GDM1 (cell line): ENCODE results near the gene CEP192.
"Not testable (repeated sequence)": the region's sequence is repeated elsewhere in the genome, so short reads cannot be mapped to it uniquely, and the experiment has no call there.

Experiments used
- DNase-seq: peaks from one replicate; lab custom pipeline; 2025; lab: John Stamatoyannopoulos, UW

The CEP192 gene, protein sequence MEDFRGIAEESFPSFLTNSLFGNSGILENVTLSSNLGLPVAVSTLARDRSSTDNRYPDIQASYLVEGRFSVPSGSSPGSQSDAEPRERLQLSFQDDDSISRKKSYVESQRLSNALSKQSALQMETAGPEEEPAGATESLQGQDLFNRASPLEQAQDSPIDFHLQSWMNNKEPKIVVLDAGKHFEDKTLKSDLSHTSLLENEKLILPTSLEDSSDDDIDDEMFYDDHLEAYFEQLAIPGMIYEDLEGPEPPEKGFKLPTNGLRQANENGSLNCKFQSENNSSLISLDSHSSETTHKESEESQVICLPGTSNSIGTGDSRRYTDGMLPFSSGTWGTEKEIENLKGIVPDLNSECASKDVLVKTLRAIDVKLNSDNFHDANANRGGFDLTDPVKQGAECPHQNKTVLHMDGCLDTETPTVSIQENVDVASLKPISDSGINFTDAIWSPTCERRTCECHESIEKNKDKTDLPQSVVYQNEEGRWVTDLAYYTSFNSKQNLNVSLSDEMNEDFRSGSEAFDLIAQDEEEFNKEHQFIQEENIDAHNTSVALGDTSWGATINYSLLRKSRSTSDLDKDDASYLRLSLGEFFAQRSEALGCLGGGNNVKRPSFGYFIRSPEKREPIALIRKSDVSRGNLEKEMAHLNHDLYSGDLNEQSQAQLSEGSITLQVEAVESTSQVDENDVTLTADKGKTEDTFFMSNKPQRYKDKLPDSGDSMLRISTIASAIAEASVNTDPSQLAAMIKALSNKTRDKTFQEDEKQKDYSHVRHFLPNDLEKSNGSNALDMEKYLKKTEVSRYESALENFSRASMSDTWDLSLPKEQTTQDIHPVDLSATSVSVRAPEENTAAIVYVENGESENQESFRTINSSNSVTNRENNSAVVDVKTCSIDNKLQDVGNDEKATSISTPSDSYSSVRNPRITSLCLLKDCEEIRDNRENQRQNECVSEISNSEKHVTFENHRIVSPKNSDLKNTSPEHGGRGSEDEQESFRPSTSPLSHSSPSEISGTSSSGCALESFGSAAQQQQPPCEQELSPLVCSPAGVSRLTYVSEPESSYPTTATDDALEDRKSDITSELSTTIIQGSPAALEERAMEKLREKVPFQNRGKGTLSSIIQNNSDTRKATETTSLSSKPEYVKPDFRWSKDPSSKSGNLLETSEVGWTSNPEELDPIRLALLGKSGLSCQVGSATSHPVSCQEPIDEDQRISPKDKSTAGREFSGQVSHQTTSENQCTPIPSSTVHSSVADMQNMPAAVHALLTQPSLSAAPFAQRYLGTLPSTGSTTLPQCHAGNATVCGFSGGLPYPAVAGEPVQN (N-terminal part only)

DNA sequence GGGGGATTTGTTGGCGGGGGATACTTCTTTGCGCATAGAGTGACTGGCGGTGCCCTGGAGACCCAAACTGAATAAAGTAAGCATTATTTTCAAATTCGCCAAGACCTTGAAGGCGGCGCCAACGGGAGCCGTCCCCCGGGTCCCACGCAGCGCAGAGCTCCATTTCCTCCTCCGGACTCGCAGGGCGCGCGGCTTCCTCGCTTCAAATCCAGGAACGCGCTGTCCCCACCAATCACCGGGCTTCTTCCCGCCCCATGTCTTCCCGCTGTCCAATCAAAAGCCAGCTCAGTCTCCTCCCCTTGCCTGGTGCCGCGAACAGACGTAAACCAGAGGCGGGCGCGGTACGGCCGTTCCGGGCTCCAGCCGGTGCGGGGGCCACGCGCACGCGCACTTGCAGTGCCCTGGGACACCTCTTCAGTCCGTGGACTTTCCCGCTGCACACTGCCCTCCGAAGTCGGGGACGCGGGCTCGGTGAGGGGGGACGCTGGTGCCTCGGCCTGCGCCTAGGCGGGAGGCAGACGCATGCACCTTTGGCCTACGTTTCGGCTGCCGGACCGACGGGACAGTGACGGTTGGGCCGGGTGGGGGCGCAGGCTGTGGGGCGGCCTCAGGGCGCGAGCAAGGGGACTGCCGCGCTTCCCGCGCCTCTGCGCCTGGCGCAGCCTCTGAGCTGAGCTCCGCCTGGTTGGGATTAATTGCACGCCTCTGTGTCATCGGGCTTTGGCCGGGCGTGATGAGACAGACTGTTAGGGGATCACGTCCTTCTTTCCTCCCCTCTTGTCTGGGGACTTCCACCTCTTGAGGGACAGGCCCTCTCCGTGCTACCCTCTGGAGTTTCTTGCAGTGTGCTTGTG, at the start of gene CEP192:
Gene CEP192, plus strand, starts transcription at position 396 of the 854 bp plus-strand sequence. CDS start 8,063 bp downstream, outside the sequence.
- peak; percentile 98 for DNase-seq

DNA sequence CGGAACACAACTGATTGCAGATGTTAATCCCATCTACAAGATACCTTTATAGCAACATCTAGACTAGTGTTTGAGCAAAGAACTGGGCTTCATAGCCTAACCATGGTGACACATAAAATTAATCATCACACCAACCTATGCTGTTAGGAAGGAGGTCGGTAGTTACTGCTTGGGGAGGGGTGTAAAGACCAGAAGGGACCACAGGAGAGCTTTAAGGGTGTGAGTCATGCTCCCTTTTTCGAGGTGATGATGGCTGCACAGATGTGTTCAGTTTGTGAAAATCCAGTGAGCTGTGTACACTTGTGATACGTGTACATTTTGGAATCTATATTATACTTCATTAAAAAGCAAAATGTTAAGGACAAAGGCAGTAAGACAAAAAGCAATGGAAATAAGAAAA, 47.9 kb upstream of the CEP192 start:
- no peak for DNase-seq

DNA sequence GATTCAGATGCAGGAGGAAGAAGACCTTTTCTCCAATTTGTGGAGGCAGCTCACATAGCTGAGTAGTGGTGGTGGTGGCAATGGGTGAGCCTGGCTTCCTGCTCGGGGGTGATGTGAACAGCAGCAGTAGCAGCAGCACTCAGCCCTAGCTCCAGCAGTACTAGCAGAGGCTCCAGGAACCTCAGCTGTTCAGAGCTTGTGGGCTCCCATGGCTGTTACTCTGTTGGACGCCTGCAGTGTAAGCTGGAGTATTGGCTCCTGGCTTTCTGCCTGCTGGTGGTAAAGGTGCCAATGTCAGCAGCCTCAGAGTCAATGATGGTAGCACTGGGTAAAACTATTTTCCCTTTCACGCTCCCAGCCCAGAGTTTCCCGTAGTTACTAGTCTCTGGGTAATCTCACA, 46.5 kb upstream of the CEP192 start:
- DNase-seq: peak; percentile 42

DNA sequence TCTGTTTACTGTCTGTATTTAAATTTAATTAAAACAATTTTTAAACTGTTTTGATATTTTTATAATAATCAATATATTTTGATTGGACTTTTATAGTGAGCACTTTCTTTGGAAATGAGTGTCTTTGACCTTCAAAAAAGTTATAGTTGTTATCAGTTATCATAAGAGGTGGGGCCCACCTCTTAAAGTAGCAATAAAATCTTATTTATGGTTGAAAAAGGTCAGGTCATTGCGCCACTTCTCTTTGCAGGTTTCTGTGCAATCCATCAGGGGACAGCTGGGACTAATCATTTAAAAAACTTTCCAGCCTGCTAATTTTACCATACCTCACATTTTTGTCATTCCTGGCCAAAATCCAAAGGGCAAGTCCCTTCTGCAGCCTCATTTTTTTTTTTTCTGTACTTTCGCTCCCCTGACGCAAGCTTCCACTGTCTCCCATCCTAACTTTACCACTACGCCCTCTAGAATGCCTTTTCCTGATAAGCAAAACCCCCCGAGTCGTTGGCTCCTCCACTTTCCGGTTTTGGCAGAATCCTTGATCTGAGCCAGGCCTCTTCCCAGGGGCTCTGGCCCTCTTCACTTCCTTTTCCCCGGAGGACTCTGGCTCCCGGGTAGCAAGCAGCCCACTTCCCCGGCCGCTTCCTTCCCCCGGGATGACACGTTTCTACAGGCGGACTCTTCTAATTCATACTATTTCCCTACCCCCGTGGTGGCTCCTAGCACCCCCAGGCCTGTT, 44.4 kb upstream of the CEP192 start:
- no peak for DNase-seq

DNA sequence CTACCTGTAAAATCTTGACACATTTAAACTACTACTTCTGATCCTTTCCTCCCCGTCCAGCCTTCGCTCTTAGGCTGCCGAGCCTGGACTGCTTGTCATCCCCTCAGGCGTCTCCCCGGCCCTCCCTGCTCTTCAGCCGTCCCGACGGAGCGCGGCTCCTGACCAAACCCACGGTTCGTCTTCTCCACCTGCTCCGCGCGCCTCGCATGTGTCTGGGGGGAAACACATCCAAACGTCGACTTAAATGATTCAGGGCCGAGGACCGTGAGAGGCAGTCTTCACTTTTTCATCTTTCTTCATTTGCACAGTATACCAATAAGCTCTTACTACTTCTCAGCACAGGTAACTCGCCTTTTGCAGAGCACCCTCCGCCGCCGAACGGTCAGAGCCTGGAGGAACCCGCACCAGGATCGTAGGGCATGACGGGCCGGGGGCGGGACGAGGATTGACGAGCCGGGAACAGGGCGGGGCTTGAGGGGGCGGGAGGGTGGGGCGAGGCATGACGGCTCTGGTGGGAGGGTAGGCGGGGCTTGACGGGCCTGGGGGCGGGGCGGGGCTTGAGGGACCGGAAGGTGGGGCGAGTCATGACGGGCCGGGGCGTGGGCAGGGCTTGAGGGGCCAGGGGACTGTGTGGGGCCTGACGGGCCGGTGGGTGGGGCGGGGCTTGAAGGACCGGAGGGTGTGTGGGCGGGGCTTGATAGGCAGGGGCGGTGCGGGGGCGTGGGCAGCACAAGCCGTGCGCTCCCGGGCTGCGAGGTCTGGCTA, 43.7 kb upstream of the CEP192 start, which contains the start of gene SEH1L:
Gene SEH1L, plus strand, starts transcription at position 727 of the 765 bp plus-strand sequence. CDS start 111 bp downstream, outside the sequence.
- DNase-seq: peak; percentile 96

DNA sequence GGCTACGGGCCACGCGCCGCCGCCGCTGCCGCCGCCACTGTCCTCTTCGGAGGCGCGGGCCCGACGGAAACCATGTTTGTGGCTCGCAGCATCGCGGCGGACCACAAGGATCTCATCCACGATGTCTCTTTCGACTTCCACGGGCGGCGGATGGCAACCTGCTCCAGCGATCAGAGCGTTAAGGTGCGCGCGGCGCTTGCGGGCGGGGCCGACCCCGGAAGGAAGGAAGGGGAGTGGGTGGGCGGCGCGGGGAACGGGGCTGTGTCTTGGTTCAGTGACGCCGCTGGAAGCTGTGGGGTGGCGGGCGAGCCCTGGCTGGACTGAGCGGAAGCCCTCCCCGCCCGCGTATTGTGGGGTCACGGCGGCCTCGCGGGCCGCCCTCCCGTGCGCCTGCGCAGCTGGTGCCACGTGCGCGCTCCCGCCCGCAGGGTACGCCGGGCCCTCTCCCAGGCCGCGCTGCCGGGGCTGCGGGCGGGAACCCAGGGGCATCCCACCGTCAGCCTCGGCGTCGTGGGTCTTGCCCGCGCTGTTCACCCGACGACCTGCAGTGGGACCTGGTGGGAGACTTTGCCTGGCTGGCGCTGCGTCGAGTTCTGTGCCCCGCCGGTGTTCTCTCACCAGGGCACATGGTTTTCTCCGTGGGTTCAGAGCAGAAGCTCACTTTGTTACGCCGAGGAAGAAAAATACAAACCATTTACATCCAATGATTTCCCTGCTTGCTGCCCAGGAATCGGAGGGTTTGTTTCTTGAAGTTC, 42.9 kb upstream of the CEP192 start:
- peak; percentile 97 for DNase-seq

DNA sequence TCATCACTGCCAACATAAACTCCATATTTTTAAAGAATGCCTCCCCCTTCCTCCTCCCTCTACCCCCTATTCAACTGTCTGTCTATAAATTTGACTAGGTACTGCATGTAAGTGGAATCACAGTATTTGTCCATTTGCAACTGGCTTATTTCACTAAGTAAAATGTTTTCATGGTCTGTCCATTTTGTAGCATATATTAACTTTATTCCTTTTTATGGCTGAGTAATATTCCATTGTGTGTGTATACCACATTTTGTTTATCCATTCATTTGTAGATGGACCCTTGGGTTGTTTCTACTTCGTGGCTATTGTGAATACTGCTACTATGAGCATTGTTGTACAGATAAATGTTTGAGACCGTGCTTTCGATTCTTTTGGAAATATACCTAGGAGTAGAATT, 32.7 kb upstream of the CEP192 start:
- no peak for DNase-seq

DNA sequence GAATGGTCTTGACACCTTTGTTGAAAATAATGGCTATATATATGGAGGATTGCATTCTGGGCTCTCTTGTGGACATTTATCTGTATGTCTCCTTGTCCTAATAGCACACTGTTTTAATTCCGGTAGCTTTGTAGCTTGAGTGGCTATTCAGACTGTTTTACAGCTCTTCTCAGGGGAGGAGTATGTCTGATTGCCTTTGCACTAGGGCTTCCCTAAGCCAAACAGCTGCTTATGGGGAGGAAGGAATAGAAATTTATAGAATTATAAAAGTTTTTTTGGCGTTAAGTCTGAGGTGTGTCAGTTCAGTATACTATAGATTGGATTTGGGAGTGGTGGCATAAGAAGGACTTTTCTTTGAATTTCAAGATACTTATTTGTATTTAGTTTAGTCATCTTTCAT, 30.8 kb upstream of the CEP192 start:
- no peak for DNase-seq

DNA sequence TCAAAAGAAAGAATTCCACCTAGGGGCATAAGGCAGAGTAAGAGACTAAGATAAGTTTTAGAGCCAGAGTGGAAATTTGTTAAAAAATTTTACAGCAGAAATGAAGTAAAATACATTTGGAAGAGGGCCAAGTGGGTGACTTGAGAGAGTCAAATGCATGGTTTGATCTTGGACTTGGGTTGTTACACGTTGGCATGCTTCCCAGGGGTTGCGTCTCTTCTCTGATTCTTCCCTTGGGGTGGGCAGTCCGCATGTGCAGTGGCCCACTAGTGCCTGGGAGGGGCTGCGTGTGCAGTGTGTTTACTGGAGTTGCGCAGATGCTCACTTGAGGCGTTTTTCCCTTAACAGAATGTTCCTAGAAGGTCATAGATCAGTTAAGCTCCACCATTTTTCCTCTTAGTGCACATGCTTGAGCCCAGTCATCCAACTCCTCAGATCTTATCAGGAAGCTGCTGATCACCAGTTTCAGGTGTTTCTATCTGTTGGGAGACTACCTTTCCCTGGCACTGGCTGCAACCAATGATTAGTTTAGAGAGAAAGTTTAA, 30.2 kb upstream of the CEP192 start:
- no peak for DNase-seq

DNA sequence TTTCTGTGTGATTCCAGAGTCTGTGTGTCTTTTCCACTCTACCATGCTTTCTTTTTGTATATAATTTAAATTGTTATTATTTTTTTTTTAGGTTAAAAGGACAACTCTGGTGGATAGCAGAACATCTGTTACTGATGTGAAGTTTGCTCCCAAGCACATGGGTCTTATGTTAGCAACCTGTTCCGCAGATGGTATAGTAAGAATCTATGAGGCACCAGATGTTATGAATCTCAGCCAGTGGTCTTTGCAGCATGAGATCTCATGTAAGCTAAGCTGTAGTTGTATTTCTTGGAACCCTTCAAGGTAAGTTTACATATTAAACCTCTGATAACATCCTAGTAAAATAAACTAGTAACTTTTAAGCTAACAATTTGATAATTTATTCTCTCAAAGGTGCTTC, 28.1 kb upstream of the CEP192 start:
- no peak for DNase-seq

DNA sequence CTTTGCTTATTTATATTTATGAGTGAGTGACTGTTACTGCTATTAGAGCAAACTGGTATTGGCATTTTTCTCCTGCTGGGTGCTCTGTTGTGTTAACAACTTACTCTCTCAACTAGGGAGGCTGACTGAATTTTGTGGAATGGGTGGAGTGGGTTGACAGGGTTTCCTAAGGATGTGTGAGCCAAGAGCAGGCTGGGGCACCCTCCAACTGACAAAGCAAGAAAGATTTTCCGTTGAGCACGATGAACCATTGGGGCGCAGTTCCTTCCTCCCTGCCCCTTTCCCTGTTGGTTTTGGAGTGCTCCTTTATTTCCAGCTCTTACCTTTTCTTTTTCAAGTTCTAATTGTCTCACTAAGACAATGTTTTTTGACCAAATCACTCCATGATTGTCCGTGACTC, 23.0 kb upstream of the CEP192 start:
- DNase-seq: no peak

DNA sequence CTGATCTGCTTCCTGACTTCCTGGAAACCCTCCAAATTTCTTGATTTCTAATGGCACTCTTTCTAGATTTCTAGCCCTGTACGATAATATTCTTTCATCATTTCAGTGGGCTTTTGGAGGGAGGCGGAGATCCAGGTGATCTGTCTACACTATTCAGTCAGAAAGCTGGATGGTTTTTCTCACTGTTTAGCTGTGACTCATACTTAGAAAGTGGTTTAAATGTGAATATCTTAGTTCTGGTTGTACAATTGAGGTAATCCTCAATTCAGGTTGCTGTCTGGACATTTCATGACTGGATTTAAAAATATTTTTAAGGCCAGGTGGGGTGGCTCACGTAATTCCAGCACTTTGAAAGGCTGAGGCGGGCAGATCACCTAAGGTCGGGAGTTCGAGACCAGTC, 22.5 kb upstream of the CEP192 start:
- DNase-seq: no peak

DNA sequence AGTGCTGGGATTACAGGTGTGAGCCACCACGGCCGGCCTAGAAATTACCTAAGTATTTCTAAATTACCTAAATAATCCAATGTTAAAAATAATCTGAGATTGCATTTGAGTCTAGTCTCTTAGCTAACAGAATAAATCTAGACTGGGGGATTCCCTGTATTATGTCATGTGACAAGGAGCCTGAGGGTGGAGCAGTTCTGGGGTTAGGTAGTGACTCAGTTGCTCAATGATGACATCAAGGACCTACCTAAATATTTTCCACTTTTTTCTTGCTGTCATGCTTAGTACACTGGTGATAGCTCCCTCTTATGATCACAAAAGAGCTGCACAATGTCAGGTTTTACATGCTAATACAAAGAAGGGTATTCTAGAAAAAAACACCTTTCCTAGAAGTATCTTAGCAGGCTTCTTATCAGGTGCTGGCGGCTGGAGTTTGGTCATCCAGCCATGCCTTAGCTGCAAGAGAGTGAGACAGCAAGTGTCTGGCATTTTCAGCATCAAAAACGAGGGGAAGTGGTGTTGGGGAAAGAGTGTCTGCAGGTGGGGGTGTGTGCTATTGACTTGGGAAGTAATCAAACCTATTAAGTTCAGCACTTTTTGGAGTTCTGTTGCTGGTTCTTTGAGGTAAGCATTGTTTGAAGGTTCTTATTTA, 17.5 kb upstream of the CEP192 start:
- DNase-seq: no peak

DNA sequence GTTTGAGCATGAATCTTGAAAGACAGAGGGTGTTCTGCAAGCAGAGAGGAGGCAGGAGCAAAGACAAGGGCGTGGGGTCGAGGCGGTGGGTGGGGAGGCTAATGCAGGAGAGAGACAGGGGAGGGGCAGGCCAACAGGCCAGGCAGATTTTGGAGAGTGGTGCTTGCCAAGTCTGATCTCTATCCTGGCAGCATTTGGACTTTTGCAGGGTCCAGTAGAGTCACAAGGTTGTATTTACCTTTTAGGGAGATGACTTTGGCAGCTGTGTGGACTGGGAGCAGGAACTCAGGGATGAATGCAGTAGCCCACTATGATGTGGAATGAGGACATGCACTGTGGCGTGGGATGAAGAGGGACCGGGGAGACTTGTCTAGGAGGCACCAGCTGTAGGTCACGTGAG, 15.7 kb upstream of the CEP192 start:
- DNase-seq: no peak

DNA sequence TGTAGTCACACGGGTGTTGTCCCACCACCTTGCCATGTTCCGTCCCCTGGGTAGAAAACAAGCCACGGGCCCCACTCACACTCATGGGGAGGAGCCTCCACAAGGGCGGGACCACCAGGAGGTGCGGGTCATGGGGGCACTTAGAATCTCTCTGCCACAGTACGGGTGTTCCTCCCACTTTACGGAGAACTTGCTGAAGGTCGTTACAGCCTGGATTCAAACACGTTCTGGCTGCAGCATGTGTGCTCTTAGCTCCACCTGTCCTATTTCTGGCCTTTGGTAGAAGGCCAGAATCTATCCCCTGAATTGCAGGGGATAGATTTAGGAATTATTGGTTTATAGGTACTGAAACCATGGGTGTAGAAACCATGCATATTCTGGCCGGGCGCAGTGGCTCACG, 14.9 kb upstream of the CEP192 start:
- DNase-seq: no peak

DNA sequence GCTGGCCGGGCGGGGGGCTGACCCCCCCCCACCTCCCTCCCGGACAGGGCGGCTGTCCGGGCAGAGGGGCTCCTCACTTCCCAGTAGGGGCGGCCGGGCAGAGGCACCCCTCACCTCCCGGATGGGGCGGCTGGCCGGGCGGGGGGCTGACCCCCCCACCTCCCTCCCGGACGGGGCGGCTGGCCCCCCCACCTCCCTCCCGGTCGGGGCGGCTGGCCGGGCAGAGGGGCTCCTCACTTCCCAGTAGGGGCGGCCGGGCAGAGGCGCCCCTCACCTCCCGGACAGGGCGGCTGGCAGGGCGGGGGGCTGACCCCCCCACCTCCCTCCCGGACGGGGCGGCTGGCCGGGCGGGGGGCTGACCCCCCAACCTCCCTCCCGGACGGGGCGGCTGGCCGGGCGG, 11.1 kb upstream of the CEP192 start:
- DNase-seq: not testable (repeated sequence)

DNA sequence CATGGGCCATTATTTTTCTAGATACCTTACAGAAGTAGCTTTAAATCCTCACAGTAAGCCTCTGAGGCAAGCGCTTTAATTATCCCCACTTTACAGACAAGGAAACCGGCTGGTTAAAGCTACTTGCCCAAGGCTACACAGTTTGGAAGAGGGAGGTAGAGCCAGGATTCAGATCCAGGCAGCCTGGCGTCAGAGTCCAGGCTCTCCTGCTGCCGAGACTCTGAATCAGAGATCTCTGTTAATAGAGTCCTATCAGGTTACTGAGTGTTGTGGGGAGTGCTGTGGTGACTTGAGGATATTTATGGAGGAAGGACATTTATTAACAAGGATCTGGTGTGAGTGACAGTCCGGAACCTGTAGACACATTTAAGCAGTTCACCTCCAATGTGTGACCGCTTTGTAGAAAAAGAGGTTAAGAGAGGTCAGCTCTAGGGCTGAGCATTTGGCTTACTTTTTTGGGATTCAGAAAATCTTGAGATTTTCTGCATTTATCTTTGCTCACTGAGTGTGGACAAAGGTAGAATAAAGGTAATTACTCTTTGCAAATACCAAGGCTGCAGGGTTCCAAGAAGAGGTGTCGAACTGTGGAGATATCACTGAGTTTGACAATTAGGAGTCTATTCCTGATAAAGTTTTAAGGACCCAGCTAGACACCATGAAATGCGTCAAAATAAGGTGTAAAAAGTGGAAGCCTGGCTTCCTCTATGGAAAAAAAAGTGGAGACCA, 1.6 kb upstream of the CEP192 start:
- no peak for DNase-seq
